Measurements from ENCODE around the gene C1orf167. TPM values are rescaled to one million over a fixed set of nuclear protein-coding genes. Genes with fewer than 3 reads are reported as not detected.

The C1orf167 gene
- total and polyA plus RNA-seq, 2 of the 13 experiments (the other 11 are each of a cell fraction or from before 2014, with no cell fraction given) = not detected

- TF ChIP-seq, protein P1, sequence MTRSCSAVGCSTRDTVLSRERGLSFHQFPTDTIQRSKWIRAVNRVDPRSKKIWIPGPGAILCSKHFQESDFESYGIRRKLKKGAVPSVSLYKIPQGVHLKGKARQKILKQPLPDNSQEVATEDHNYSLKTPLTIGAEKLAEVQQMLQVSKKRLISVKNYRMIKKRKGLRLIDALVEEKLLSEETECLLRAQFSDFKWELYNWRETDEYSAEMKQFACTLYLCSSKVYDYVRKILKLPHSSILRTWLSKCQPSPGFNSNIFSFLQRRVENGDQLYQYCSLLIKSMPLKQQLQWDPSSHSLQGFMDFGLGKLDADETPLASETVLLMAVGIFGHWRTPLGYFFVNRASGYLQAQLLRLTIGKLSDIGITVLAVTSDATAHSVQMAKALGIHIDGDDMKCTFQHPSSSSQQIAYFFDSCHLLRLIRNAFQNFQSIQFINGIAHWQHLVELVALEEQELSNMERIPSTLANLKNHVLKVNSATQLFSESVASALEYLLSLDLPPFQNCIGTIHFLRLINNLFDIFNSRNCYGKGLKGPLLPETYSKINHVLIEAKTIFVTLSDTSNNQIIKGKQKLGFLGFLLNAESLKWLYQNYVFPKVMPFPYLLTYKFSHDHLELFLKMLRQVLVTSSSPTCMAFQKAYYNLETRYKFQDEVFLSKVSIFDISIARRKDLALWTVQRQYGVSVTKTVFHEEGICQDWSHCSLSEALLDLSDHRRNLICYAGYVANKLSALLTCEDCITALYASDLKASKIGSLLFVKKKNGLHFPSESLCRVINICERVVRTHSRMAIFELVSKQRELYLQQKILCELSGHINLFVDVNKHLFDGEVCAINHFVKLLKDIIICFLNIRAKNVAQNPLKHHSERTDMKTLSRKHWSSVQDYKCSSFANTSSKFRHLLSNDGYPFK (CRISPR knock-in tag; IDR thresholded peaks at IDR 0.05; ENCODE audit: borderline replicate concordance) = peak; percentile 97
- no peak for TF ChIP-seq HBP1 (CRISPR knock-in tag; IDR thresholded peaks at IDR 0.05; ENCODE audit: low read depth)
- 0 out of 2 replicates have a peak, but pooled peaks have one; percentile 53 for TF ChIP-seq ZNF644 (CRISPR knock-in tag; IDR thresholded peaks at IDR 0.05; ENCODE audit: low read depth)
- no peak for TF ChIP-seq RFX3 (CRISPR knock-in tag; IDR thresholded peaks at IDR 0.05)
- TF ChIP-seq PITX1 (CRISPR knock-in tag; IDR thresholded peaks at IDR 0.05) = no peak; the same call in 1 of the 2 replicates
- peak; percentile 84 for TF ChIP-seq CEBPB (IDR thresholded peaks at IDR 0.05; ENCODE audit: borderline replicate concordance, low read depth, low read length)
- no peak for TF ChIP-seq ZBTB7A (CRISPR knock-in tag; IDR thresholded peaks at IDR 0.05)
- no peak for TF ChIP-seq PHF5A (CRISPR knock-in tag; IDR thresholded peaks at IDR 0.05; ENCODE audit: low read depth, unreplicated experiment)
- TF ChIP-seq SALL1 (CRISPR knock-in tag; IDR thresholded peaks at IDR 0.05) = no peak
- peak; percentile 36; the same call in 1 of the 2 replicates for TF ChIP-seq DMAP1 (CRISPR knock-in tag; IDR thresholded peaks at IDR 0.05)
- no peak for TF ChIP-seq THYN1 (CRISPR knock-in tag; IDR thresholded peaks at IDR 0.05; ENCODE audit: borderline replicate concordance, low read depth)
- peak; percentile 20; the same call in 1 of the 2 replicates for TF ChIP-seq KAT8 (CRISPR knock-in tag; IDR thresholded peaks at IDR 0.05)
- no peak for TF ChIP-seq ASH2L (IDR thresholded peaks at IDR 0.05; ENCODE audit: insufficient read length, low read depth, low read length)
- TF ChIP-seq MAZ (IDR thresholded peaks at IDR 0.05; ENCODE audit: borderline replicate concordance, low read depth, low read length) = no peak
- no peak for TF ChIP-seq MAZ (CRISPR knock-in tag; IDR thresholded peaks at IDR 0.05; ENCODE audit: low read depth)
- TF ChIP-seq NCOA2 (CRISPR knock-in tag; IDR thresholded peaks at IDR 0.05) = 0 out of 2 replicates have a peak, but pooled peaks have one; percentile 8
- TF ChIP-seq ZNF773 (CRISPR knock-in tag; IDR thresholded peaks at IDR 0.05; ENCODE audit: borderline replicate concordance) = no peak
- TF ChIP-seq ZSCAN31 (CRISPR knock-in tag; IDR thresholded peaks at IDR 0.05; ENCODE audit: low read depth) = no peak
- TF ChIP-seq CCDC6 (CRISPR knock-in tag; IDR thresholded peaks at IDR 0.05) = no peak
- TF ChIP-seq, protein P2, sequence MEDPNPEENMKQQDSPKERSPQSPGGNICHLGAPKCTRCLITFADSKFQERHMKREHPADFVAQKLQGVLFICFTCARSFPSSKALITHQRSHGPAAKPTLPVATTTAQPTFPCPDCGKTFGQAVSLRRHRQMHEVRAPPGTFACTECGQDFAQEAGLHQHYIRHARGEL (CRISPR knock-in tag; IDR thresholded peaks at IDR 0.05) = no peak
- TF ChIP-seq, protein P3, sequence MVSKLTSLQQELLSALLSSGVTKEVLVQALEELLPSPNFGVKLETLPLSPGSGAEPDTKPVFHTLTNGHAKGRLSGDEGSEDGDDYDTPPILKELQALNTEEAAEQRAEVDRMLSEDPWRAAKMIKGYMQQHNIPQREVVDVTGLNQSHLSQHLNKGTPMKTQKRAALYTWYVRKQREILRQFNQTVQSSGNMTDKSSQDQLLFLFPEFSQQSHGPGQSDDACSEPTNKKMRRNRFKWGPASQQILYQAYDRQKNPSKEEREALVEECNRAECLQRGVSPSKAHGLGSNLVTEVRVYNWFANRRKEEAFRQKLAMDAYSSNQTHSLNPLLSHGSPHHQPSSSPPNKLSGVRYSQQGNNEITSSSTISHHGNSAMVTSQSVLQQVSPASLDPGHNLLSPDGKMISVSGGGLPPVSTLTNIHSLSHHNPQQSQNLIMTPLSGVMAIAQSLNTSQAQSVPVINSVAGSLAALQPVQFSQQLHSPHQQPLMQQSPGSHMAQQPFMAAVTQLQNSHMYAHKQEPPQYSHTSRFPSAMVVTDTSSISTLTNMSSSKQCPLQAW (CRISPR knock-in tag; IDR thresholded peaks at IDR 0.05) = no peak
- TF ChIP-seq SMAD3 (CRISPR knock-in tag; IDR thresholded peaks at IDR 0.05) = no peak
- no peak for TF ChIP-seq EED (CRISPR knock-in tag; IDR thresholded peaks at IDR 0.05)
- TF ChIP-seq NCOR1 (IDR thresholded peaks at IDR 0.05; ENCODE audit: borderline replicate concordance, low read length) = peak; percentile 32; the same call in 1 of the 2 replicates
- TF ChIP-seq FOSL2 (CRISPR knock-in tag; IDR thresholded peaks at IDR 0.05) = peak; percentile 65
Measured at GRCh38 chr1:11736746-11737639, 25.0 kb upstream of the C1orf167 start (continued).

Data from HepG2 (cell line).